ENCODE results near the gene SLC19A1.

Gene SLC19A1

DNA sequence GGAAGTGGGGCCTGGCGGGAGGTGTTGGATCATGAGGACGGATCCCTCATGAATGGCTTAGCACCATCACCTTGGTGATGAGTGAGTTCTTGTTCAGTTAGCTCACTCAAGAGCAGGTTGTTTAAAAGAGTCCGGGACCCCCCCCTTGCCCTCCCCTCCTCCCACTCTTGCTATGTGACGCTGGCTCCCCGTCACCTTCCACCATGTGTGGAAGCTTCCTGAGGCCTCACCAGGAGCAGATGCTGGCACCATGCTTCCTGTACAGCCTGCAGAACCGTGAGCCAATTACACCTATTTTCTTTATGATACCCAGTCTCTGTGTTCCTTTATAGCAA lies 3.0 kb upstream of the SLC19A1 start:
- Histone ChIP-seq H3K9me3 (ENCODE audit: control insufficient read depth, insufficient read depth, low read length) (no peaks in the 10 kb centered on the region), H3K36me3 (ENCODE audit: control insufficient read depth, insufficient read depth, low read length) (no peaks in the 10 kb centered on the region), H3K27ac (ENCODE audit: low read length) (no peak overlapping the region), H3K4me3 (ENCODE audit: low read length) (no peak overlapping the region), H3K4me1 (ENCODE audit: control insufficient read depth, insufficient read depth, low read length) (peaks cover 2% of the 10 kb centered on the region), H3K27me3 (ENCODE audit: control insufficient read depth, insufficient read depth, low read length) (no peaks in the 10 kb centered on the region)
- WGBS (ENCODE audit: insufficient coverage, insufficient read length): no CpG with 5 or more reads among the region's 6 CpGs
- DNase-seq (ENCODE audit: low read depth, low spot score): no peak

DNA sequence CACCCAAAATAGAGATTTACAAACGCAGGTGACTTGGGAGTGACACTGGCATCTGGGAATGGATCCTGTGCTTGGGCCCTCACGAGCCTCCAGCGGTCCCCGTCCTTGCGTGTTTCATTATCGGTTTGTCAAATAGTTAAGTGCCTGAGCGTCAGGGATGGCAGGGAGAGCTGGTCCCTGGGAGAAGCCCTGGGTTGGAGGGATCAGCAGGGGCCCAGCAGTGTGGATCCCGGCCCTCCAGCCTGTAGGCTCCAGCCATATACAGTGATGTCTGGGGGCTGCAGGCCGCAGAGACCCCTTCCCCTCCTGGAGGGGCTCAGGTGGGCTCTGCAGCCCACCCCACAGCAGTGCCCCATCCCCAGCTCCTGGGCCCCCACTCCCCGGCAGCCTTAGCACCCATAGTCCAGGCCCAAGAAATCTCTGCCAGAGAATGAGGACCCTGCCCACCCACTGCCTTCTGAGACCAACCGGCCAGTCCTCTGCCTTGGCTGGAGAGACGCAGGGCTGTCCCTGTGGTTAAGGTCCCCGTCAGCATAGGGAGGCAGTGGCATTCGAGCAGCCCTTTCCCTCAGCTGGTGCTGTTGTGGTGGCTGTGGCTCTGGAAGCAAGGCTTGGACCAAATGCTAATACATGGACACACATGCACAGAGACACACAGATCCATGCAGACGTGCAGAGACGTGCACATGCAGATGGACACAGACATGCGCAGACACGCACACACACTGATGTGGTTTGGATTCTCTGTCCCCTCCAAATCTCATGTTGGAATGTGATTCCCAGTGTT lies 2.4 kb upstream of the SLC19A1 start:
- no CpG with 5 or more reads among the region's 18 CpGs for WGBS (ENCODE audit: insufficient coverage, insufficient read length)
- Histone ChIP-seq H3K9me3 (ENCODE audit: control insufficient read depth, insufficient read depth, low read length) (no peaks in the 10 kb centered on the region), H3K27ac (ENCODE audit: low read length) (no peak overlapping the region), H3K4me3 (ENCODE audit: low read length) (no peak overlapping the region), H3K36me3 (ENCODE audit: control insufficient read depth, insufficient read depth, low read length) (no peaks in the 10 kb centered on the region), H3K4me1 (ENCODE audit: control insufficient read depth, insufficient read depth, low read length) (no peaks in the 10 kb centered on the region; the same call in 1 of the 2 replicates), H3K27me3 (ENCODE audit: control insufficient read depth, insufficient read depth, low read length) (no peaks in the 10 kb centered on the region)
- DNase-seq (ENCODE audit: low read depth, low spot score): no peak

DNA sequence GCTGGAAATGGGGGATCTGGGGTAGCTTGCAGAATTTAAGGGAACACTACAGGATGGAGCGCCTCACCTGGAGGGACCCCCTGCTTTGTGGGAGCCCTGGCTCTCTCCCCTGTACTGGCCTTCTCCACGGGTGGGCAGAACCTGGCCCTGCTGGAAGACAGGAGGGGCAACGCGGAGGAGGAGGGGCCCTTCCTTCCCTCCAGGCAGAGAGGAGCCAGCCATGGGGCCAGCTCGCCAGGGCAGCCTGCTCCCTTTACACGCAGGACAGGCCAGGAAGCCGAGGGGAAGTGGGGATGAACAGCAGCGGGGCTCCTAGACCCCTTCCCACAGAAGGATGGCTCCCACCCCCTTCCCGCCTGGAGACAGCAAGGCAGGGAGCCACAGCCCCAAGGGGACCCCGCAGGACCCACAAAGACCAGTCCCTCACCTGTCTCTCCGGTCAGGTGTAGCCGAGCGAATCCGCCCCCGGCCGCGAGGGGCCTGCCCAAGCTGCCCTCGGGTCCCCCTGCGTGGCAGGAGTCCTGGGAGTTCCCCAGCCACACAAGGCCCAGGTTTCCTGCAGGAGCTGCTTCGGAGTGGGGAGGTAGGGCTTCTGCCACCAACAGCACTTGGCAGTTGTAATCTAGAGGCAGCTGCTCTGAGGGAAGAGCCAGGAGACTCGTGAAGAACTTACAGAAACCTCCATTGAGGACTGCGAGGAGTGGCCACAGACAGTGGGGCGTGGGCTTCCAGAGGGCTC lies 1.6 kb upstream of the SLC19A1 start:
- H3K36me3 ChIP-seq (ENCODE audit: control insufficient read depth, insufficient read depth, low read length): no peaks in the 10 kb centered on the region
- no peaks in the 10 kb centered on the region for H3K9me3 ChIP-seq (ENCODE audit: control insufficient read depth, insufficient read depth, low read length)
- no CpG with 5 or more reads among the region's 23 CpGs for WGBS (ENCODE audit: insufficient coverage, insufficient read length)
- DNase-seq (ENCODE audit: low read depth, low spot score): no peak
- no peaks in the 10 kb centered on the region for H3K27me3 ChIP-seq (ENCODE audit: control insufficient read depth, insufficient read depth, low read length)
- H3K4me1 ChIP-seq (ENCODE audit: control insufficient read depth, insufficient read depth, low read length): no peaks in the 10 kb centered on the region; the same call in 1 of the 2 replicates
- H3K4me3 ChIP-seq (ENCODE audit: low read length): no peak overlapping the region
- no peak overlapping the region for H3K27ac ChIP-seq (ENCODE audit: low read length)

DNA sequence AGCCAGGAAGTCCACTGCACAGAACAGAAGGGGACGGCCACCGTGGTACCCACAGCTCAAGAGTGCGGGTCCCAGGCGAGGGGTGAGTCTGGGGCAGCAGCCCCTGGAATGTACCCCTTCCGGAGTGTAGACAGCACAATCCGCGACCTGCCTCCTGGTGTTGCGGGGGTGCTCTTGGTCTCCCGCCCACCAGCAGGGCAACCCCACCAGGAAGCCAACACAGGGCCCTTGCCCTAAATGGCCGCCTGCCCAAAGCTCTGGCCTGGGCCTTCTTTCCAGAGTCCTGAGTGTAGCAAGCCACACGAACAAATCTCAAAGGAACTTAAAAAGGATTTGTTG lies 1.1 kb upstream of the SLC19A1 start:
- no peak overlapping the region for H3K27ac ChIP-seq (ENCODE audit: low read length)
- H3K36me3 ChIP-seq (ENCODE audit: control insufficient read depth, insufficient read depth, low read length): no peaks in the 10 kb centered on the region
- no peaks in the 10 kb centered on the region for H3K9me3 ChIP-seq (ENCODE audit: control insufficient read depth, insufficient read depth, low read length)
- no peak for DNase-seq (ENCODE audit: low read depth, low spot score)
- H3K27me3 ChIP-seq (ENCODE audit: control insufficient read depth, insufficient read depth, low read length): no peaks in the 10 kb centered on the region
- H3K4me1 ChIP-seq (ENCODE audit: control insufficient read depth, insufficient read depth, low read length): no peaks in the 10 kb centered on the region; the same call in 1 of the 2 replicates
- no CpG with 5 or more reads among the region's 11 CpGs for WGBS (ENCODE audit: insufficient coverage, insufficient read length)
- H3K4me3 ChIP-seq (ENCODE audit: low read length): no peak overlapping the region

DNA sequence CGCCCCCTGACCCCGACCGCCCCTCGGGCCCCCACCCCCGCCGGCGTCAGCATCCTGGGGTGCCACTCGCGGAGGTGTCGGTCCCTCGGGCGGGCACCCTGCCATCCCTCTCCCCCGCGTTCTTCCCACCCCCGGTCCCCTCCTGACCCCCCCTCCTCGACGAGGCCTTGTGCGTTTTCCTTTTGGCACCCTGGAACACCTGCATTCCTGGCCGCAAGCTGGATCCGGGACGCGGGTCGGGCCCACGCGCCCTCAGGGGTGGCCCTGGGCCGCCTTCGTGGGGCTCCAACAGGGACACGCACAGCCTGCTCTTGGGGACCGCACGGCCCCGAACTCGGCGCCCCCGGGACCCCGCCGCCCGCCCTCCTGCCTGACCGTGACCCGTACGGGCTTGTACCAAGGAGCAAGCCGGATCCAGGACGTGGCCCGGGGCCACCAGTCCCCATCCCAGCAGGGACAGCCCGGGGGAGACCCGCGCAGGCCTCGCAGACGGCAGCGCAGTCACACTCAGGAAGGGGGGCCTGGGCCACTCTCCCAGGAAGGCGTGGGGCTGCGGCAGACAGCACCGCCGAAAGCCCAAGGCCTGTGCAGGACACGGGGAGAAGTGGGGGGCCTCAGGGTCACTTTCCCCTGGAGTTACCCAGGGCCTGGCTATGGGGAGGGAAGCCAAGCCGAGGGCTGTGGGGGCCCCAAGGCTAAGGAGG lies 579 bp upstream of the SLC19A1 start:
- Histone ChIP-seq H3K36me3 (ENCODE audit: control insufficient read depth, insufficient read depth, low read length) (peaks cover under 1% of the 10 kb centered on the region; the same call in 1 of the 2 replicates), H3K27ac (ENCODE audit: low read length) (no peak overlapping the region), H3K27me3 (ENCODE audit: control insufficient read depth, insufficient read depth, low read length) (no peaks in the 10 kb centered on the region), H3K4me3 (ENCODE audit: low read length) (peak overlapping the region; percentile 68; the same call in 1 of the 2 replicates), H3K9me3 (ENCODE audit: control insufficient read depth, insufficient read depth, low read length) (no peaks in the 10 kb centered on the region), H3K4me1 (ENCODE audit: control insufficient read depth, insufficient read depth, low read length) (no peaks in the 10 kb centered on the region; the same call in 1 of the 2 replicates)
- no peak for DNase-seq (ENCODE audit: low read depth, low spot score)
- WGBS (ENCODE audit: insufficient coverage, insufficient read length): no CpG with 5 or more reads among the region's 55 CpGs

DNA sequence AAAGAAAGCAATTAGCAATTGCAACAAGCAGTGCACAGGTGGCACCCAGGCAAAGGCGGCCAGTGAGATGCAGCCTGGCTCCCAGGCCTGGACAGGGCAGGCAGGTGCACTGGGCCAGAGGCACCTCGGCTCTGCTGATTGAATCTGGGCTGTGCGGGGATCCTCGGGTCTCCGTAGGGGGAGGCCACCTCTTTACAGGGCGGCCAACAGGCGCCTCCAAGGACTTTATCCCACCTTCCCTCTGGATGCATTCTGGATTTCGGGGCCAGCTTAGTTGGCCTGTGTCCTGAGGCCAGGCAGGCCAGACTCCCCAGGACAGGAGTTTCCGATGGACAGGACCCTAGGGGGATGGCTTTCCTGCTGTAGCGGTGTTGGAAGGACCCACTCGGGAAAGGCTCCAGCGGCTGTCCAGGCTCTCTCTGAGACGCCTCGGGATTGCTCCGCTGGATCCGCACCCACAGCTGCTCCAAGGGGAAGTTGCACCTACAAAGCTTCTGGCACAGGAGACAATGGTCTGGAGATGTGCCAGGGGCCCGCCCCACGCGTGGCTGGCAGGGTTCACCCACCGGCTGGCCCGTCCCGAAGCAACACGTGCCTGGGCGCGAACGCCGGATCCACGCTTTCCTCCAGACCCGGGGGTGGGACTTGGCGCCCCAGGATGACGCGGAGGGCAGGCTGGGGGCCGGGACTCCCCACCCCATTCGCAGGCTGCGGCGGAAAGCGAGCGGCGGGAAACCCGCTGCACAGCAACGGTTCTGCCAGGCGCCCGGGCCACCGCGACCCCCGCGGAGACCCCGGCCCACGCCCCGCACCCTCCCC lies 810 bp downstream of the SLC19A1 start:
- no peaks in the 10 kb centered on the region; the same call in 1 of the 2 replicates for H3K4me1 ChIP-seq (ENCODE audit: control insufficient read depth, insufficient read depth, low read length)
- no peak for DNase-seq (ENCODE audit: low read depth, low spot score)
- peak overlapping the region; percentile 68; the same call in 1 of the 2 replicates for H3K4me3 ChIP-seq (ENCODE audit: low read length)
- peaks cover 2% of the 10 kb centered on the region; the same call in 1 of the 2 replicates for H3K36me3 ChIP-seq (ENCODE audit: control insufficient read depth, insufficient read depth, low read length)
- WGBS (ENCODE audit: insufficient coverage, insufficient read length): no CpG with 5 or more reads among the region's 50 CpGs
- no peak overlapping the region for H3K27ac ChIP-seq (ENCODE audit: low read length)
- no peaks in the 10 kb centered on the region for H3K9me3 ChIP-seq (ENCODE audit: control insufficient read depth, insufficient read depth, low read length)
- no peaks in the 10 kb centered on the region for H3K27me3 ChIP-seq (ENCODE audit: control insufficient read depth, insufficient read depth, low read length)

DNA sequence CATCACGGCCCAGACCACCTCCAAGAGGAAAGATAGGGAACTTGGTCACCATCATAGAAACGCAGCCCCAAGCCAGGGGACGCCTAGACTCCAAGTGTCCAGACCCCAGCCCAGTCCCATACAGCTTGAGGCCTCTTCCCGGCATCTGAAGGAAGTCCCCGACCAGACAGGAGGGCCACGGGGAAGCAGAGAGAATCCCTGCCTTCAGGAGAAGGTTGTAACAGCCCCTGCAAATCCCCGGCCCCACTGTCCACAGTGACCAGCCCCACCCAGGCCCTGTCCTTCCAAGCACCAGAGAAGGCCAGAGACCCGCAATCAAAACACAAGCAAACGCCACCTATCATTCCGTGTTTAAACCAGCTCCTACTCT lies 1.7 kb downstream of the SLC19A1 start:
- Histone ChIP-seq H3K36me3 (ENCODE audit: control insufficient read depth, insufficient read depth, low read length) (peaks cover 5% of the 10 kb centered on the region; the same call in 1 of the 2 replicates), H3K4me1 (ENCODE audit: control insufficient read depth, insufficient read depth, low read length) (no peaks in the 10 kb centered on the region; the same call in 1 of the 2 replicates), H3K4me3 (ENCODE audit: low read length) (no peak overlapping the region), H3K9me3 (ENCODE audit: control insufficient read depth, insufficient read depth, low read length) (no peaks in the 10 kb centered on the region), H3K27ac (ENCODE audit: low read length) (no peak overlapping the region), H3K27me3 (ENCODE audit: control insufficient read depth, insufficient read depth, low read length) (no peaks in the 10 kb centered on the region)
- no CpG with 5 or more reads among the region's 10 CpGs for WGBS (ENCODE audit: insufficient coverage, insufficient read length)
- no peak for DNase-seq (ENCODE audit: low read depth, low spot score)

DNA sequence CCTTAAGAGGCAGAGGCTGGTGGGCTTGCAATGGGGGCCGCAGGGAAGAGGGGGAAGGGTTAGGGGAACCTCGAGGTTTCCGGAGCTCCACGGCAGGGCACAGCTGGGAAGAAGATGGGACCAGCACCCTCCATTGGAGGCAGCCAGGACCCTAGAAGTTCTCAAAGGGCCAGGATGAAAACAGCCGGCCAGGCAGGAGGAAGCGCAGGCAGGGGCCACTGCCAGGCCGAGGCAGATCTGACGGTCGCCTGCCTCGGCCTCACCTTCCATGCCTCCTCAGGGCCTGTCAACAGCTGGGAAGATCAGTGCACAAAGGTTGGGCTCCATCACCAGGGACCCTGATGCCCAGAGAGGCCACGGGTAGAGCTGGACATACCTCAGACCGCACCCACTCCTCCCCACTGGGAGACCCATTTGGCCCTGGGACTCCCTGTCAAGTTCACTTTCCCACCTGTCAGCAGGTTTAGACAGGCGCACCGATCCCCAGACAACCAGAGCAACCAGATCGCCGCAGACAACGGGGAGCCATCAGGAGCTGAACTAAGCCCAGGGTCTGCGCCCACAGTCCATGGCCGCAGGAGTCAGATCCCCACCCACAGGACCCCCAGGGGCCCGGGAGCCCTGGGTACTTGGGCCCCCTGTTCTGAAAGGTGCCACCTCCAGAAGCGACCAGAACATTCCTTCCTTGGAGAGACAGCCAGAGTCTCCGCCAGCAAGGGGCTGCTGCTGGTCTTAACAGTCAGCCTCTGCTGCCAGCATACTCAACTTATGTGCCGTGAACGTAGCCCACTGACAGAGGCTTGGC lies 2.2 kb downstream of the SLC19A1 start:
- Histone ChIP-seq H3K27me3 (ENCODE audit: control insufficient read depth, insufficient read depth, low read length) (no peaks in the 10 kb centered on the region), H3K4me3 (ENCODE audit: low read length) (no peak overlapping the region), H3K27ac (ENCODE audit: low read length) (no peak overlapping the region), H3K9me3 (ENCODE audit: control insufficient read depth, insufficient read depth, low read length) (no peaks in the 10 kb centered on the region), H3K36me3 (ENCODE audit: control insufficient read depth, insufficient read depth, low read length) (peaks cover 8% of the 10 kb centered on the region; the same call in 1 of the 2 replicates), H3K4me1 (ENCODE audit: control insufficient read depth, insufficient read depth, low read length) (no peaks in the 10 kb centered on the region; the same call in 1 of the 2 replicates)
- no peak for DNase-seq (ENCODE audit: low read depth, low spot score)
- no CpG with 5 or more reads among the region's 24 CpGs for WGBS (ENCODE audit: insufficient coverage, insufficient read length)

DNA sequence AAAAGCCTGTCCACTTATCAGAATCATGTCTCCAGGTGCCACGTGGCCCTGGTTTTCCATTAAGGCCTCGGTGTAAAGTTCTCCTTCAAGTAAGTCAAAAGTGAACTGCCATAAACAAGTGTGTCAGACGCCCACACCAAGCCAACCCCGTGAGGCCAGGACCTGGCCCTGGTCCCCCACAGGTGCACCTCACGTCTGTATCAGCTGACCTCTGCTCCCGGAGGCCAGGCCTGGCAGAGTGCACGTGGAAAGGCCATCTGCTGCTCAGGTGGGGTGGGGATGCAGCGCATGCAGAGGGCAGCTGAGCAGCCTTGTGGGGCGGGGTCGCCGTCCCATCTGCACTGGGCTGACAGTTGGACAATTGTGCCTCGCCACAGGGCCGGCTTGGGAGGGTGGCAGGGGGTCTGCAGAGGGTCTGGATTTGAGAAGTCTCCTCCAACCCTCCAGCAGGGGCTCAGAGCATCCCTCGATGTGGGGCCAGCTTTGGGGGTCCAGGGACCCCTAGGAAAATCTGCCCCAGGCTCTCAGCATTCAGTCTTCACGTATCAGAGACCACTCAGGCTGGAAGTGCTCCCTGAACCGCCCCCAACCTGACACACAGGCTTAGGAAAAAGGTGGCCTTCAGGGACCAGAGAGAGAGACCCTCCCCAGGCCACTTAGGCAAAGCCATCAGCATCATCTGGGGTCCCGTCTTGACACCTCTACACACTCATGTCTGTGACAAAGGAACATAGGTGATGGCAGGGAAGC lies 3.0 kb downstream of the SLC19A1 start:
- no CpG with 5 or more reads among the region's 17 CpGs for WGBS (ENCODE audit: insufficient coverage, insufficient read length)
- H3K27ac ChIP-seq (ENCODE audit: low read length): no peak overlapping the region
- H3K4me1 ChIP-seq (ENCODE audit: control insufficient read depth, insufficient read depth, low read length): no peaks in the 10 kb centered on the region; the same call in 1 of the 2 replicates
- peaks cover 12% of the 10 kb centered on the region; the same call in 1 of the 2 replicates for H3K36me3 ChIP-seq (ENCODE audit: control insufficient read depth, insufficient read depth, low read length)
- DNase-seq (ENCODE audit: low read depth, low spot score): no peak
- H3K9me3 ChIP-seq (ENCODE audit: control insufficient read depth, insufficient read depth, low read length): no peaks in the 10 kb centered on the region
- no peaks in the 10 kb centered on the region for H3K27me3 ChIP-seq (ENCODE audit: control insufficient read depth, insufficient read depth, low read length)
- no peak overlapping the region for H3K4me3 ChIP-seq (ENCODE audit: low read length)
